HTR-8/SVneo (cell line): Measurements from ENCODE around the gene CXorf49B.

Experiments
- DNase-seq: peaks from one replicate; pipeline ENCODE4 v3.0.0; 2011; ENCODE audit warnings: low spot score, mixed read lengths; ENCODE audit not compliant: insufficient read length
- FAIRE-seq: peaks from 2 replicates; lab custom pipeline; 2011; peaks lifted over from hg19 to GRCh38; lab: Jason Lieb, UNC

CXorf49B gene

GRCh38 chrX:71815121-71815905 lies 52.2 kb downstream of the CXorf49B start:
- no peak for FAIRE-seq
- no peak for DNase-seq

GRCh38 chrX:71815906-71816156 lies 52.7 kb downstream of the CXorf49B start:
- FAIRE-seq, result no peak
- DNase-seq, result no peak
